Activated CD8-positive, alpha-beta memory T cell treated with anti-CD3 and anti-CD28 coated beads, Interleukin-2, amount 50 U/mL, for 48 hours (primary cell): Measurements from ENCODE around the gene STX1B.
A peak's percentile ranks its signal among the peaks of the same experiment; 100 is the strongest.

Experiments used
- DNase-seq: peaks from one replicate; pipeline ENCODE4 v3.0.0-alpha.2; 2020

STX1B gene

DNA sequence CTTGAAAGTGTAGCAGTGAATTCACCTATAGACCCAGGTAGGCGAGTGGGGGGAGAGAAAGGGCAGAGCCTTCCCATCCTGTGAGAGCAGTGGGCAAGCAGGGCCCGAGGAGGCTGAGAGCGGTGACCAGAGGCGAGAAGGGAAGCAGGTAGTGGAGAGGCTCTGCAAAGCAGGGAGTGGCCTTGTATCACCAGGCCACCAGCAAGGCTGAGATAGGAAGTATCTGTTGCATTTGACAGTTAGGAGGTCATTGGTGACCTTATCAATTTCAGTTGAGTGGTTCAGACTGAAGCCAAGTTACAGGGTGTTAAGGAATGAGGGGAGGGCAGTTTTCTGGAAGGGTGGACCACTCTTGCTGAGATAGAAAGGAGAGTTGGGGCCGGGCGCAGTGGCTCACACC lies 36.1 kb downstream of the STX1B start:
- no peak for DNase-seq

GRCh38 chr16:30972872-30973271 lies 37.6 kb downstream of the STX1B start:
- DNase-seq = no peak

DNA sequence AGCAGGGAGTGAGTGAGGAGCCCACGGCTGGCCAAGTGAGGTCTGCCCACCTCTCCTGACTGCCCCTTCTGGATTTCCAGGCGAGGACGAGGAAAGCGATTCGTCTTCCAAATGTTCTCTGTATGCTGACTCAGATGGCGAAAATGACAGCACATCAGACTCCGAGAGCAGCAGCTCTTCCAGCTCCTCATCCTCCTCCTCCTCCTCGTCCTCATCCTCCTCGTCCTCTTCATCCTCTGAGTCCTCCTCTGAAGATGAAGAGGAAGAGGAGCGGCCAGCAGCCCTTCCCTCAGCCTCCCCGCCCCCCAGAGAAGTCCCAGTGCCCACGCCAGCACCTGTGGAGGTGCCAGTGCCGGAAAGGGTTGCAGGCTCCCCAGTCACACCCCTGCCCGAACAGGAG lies 39.1 kb downstream of the STX1B start:
- no peak for DNase-seq

- DNase-seq = no peak
These were observed 41.1 kb downstream of the STX1B start for GRCh38 chr16:30969246-30969842.

- no peak for DNase-seq
These were observed 42.6 kb downstream of the STX1B start for GRCh38 chr16:30967795-30968194.

GRCh38 chr16:30966033-30966619 lies 44.3 kb downstream of the STX1B start:
- DNase-seq = no peak

DNA sequence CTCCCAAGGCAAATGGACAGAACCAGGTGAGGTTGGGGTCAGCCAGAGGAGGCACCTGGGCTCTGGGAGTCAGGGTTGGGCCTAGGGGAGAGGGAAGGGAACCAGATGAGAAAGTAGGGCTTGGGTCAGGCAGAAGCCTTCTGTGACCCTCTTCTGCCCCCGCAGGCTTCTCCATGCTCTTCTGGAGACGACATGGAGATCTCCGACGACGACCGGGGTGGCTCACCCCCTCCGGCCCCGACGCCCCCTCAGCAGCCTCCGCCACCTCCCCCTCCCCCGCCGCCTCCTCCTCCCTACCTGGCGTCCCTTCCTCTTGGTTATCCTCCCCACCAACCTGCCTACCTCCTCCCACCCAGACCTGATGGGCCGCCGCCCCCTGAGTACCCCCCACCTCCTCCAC lies 45.0 kb downstream of the STX1B start:
- no peak for DNase-seq

DNA sequence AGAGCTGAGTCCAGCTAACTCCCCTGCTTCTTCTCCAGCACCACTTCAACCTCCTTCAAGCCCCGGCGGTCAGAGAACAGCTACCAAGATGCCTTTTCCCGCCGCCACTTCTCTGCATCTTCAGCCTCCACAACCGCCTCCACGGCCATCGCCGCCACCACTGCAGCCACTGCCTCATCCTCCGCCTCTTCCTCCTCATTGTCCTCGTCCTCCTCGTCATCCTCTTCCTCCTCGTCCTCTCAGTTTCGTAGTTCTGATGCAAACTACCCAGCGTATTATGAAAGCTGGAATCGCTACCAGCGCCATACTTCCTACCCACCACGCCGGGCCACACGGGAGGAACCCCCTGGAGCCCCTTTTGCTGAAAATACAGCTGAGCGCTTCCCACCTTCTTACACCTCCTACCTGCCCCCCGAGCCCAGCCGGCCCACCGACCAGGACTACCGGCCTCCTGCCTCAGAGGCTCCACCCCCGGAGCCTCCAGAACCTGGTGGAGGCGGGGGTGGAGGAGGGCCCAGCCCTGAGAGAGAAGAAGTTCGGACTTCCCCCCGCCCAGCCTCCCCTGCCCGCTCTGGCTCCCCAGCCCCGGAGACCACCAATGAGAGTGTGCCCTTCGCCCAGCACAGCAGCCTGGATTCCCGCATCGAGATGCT lies 45.7 kb downstream of the STX1B start:
- no peak for DNase-seq

- DNase-seq = no peak
These were observed 46.4 kb downstream of the STX1B start for GRCh38 chr16:30963925-30964511.

DNA sequence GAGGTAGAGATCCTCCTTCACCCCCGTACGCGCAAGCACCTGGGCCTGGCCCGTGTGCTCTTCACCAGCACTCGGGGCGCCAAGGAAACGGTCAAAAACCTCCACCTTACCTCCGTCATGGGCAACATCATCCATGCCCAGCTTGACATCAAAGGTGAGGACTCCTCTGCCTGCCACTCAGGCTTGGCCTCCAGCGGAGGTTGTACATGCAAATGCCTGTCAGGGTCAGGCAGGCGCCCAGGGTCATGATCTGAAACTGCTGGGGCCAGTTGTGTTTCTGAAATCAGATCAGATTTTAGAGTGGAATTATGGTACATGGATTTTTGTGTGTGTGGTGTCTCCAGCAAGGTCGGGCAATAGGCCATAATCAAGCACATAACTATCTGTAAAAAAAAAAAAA lies 49.1 kb downstream of the STX1B start:
- no peak for DNase-seq

GRCh38 chr16:30958175-30959079 lies 52.0 kb downstream of the STX1B start:
- no peak for DNase-seq

DNA sequence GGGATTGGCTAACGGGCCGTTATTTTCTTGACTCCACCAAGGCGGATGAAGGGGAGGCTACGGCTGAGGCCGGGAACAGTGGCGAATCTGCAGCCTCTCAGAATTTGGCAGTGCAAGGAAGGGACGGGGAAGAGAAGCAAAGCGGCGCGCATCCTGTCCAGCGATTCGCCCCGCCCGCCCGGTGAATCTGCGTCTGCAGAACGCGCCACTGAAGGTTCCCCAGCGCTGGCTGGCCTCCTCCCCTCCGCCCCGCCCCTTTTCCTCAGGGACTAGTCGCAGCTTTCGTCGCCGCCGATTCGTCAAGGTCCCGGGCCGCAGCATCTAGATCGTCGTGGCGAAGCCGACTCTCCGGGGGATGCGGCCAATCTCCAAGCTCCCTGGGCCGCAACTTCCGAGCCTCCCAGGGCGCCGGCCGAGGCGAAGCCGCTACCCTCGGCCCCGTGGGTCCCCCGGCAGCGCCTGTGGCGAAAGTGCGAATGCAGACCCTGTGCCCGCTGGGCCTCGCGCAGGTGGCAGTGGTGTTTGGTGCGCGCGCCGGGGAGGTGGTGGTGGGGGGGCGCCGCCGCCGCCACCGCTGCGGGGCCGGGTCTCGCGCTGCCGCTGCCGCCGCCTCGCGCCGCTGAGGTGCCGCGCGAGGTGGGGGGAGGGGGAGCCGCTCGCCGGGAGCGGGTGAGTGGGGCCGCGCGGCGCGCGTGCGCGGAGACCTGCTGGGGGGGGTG lies 52.8 kb downstream of the STX1B start, which contains the start of gene SETD1A:
TSS of gene SETD1A (plus strand) at position 299 of the 719 bp plus-strand sequence. CDS start 978 bp downstream, outside the sequence.
- DNase-seq = peak; percentile 99

GRCh38 chr16:30956601-30957455 lies 53.6 kb downstream of the STX1B start:
- DNase-seq = peak; percentile 97

- DNase-seq = no peak
These were observed 55.4 kb downstream of the STX1B start for GRCh38 chr16:30954993-30955392.

GRCh38 chr16:30953511-30954124 lies 56.8 kb downstream of the STX1B start:
- peak; percentile 81 for DNase-seq

DNA sequence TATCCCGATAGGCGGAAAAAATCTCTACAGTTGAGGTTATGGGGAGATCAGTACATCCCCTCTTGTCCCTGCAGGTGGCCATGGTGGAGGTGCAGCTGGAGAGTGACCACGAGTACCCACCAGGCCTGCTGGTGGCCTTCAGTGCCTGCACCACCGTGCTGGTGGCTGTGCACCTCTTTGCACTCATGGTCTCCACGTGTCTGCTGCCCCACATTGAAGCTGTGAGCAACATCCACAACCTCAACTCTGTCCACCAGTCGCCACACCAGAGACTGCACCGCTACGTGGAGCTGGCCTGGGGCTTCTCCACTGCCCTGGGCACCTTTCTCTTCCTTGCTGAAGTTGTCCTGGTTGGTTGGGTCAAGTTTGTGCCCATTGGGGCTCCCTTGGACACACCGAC lies 57.3 kb downstream of the STX1B start:
- no peak for DNase-seq

- DNase-seq = no peak
These were observed 58.7 kb downstream of the STX1B start for GRCh38 chr16:30951750-30952149.

GRCh38 chr16:30951193-30951592 lies 59.2 kb downstream of the STX1B start:
- no peak for DNase-seq

DNA sequence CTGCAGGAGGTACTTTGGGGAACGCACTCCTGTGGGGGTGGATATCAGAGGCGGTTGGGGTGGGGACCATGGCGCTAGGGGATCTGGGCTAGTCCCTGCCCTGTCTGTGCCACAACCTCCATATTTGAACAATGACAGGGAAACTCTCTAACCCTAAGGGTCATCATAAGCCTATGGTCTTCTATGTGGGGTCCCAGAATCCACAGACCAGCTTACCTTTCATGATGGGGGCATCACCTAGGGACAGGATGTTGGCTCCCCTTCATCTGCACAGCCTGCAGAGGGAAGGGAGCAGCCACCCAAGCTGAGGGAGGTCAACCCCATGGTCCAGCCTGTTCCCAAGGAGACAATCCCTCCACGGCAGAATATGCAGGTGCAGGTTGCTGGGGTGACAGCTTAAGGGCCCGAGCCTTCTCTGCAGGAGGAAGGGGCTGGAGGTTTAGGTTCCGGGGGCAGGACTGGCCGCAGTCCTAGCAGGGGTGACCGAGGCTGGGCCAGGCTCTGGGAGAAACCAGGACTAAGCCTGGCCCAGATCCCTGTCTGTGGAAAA lies 59.8 kb downstream of the STX1B start:
- DNase-seq = no peak
